HepG2 (cell line): ENCODE measurements around the gene ACSL1. TPM values are rescaled to one million over a fixed set of nuclear protein-coding genes. Genes with fewer than 3 reads are reported as not detected.
A peak's percentile ranks its signal among the peaks of the same experiment; 100 is the strongest.

Source experiments
- ATAC-seq: fragments of 200-7000 bp; cut with Tn5 transposase; 3 replicates; pipeline ENCODE4 v1.9.1; 2020; ENCODE audit warnings: mild to moderate bottlenecking, moderate library complexity
- BruUV-seq: library from RNA; stranded (reverse); fragments of 400-500 nt; replicated peaks from 2 replicates; lab custom pipeline; 2021; lab: Mats Ljungman, UMichigan
- CTCF ChIA-PET: fragments of 300-600 bp; formaldehyde crosslinking; extraction: SDS; loops from one replicate; lab custom pipeline; 2021; ENCODE audit warnings: low total read pairs, inconsistent platforms, low intra/inter-chr PET ratio; lab: Yijun Ruan, JAX
- POLR2A ChIA-PET: fragments of 350-600 bp; sonication (Branson Sonifier 250); formaldehyde crosslinking; loops from one replicate; lab custom pipeline; 2020; ENCODE audit warnings: antibody characterized with exemption, inconsistent platforms; lab: Yijun Ruan, JAX
- DNase-seq: peaks from one replicate; pipeline ENCODE4 v3.0.0-alpha.2; 2015; ENCODE audit warnings: low spot score
- FAIRE-seq: peaks from 3 replicates; lab custom pipeline; 2011; peaks lifted over from hg19 to GRCh38; lab: Jason Lieb, UNC
- H2AFZ ChIP-seq: one replicate; pipeline ENCODE4 v1.6.1; 2011; ENCODE audit warnings: low read length, inconsistent platforms
- H3K27ac ChIP-seq: fragments of 300-600 bp; 3 replicates; pipeline ENCODE4 v1.8.0; 2011; ENCODE audit warnings: mixed run types, mild to moderate bottlenecking, mixed read lengths, low read length, inconsistent platforms; ENCODE audit not compliant: insufficient read depth; ENCODE audit errors: extremely low read length
- H3K27me3 ChIP-seq, 2 experiments: fragments of 200-600 bp in 1 of 2; 2 replicates in 1 of 2; 3 replicates in 1 of 2; pipeline versions ENCODE4 v1.6.0 to v1.8.0; 2011; ENCODE audit warnings: low read length in 2 of 2, mild to moderate bottlenecking in 2 of 2, moderate library complexity in 2 of 2, inconsistent platforms in 1 of 2; ENCODE audit not compliant: insufficient read depth in 2 of 2, control insufficient read depth in 1 of 2
- H3K36me3 ChIP-seq, 2 experiments: fragments of 200-600 bp in 1 of 2; replicated peaks in 1 of 2; 2 replicates in 1 of 2; 3 replicates in 1 of 2; pipeline versions ENCODE4 v1.5.1 to v1.8.0; 2011; ENCODE audit warnings: low read length in 2 of 2, inconsistent platforms in 1 of 2; ENCODE audit not compliant: insufficient read depth in 2 of 2, control insufficient read depth in 1 of 2
- H3K4me1 ChIP-seq: 2 replicates; pipeline ENCODE4 v1.5.1; 2012; ENCODE audit warnings: low read length, inconsistent platforms; ENCODE audit not compliant: insufficient read depth
- H3K4me2 ChIP-seq: 2 replicates; pipeline ENCODE4 v1.6.0; 2011; ENCODE audit warnings: low read depth, low read length, inconsistent platforms
- H3K4me3 ChIP-seq, 3 experiments: fragments of 200-600 bp in 1 of 3; sonication (generic), shearing (Covaris generic) in 1 of 3; replicated peaks in 1 of 3; 2 replicates each; pipeline ENCODE4 v1.5.1; 2011 to 2016; ENCODE audit warnings: low read length in 3 of 3, inconsistent platforms in 2 of 3, low read depth in 2 of 3, mild to moderate bottlenecking in 2 of 3, control low read depth in 1 of 3, mixed read lengths in 1 of 3; ENCODE audit not compliant: insufficient read depth in 1 of 3
- H3K79me2 ChIP-seq: one replicate; pipeline ENCODE4 v1.6.1; 2011; ENCODE audit warnings: low read length, inconsistent platforms; ENCODE audit not compliant: insufficient read depth
- H3K9ac ChIP-seq: 2 replicates; pipeline ENCODE4 v1.6.0; 2011; ENCODE audit warnings: mild to moderate bottlenecking, low read depth, low read length, inconsistent platforms; ENCODE audit not compliant: insufficient read depth
- H3K9me3 ChIP-seq: 2 replicates; pipeline ENCODE4 v1.5.1; 2012; ENCODE audit warnings: mild to moderate bottlenecking, low read length
- H4K20me1 ChIP-seq: 2 replicates; pipeline ENCODE4 v1.6.0; 2011; ENCODE audit warnings: inconsistent platforms, mild to moderate bottlenecking, low read length, moderate library complexity; ENCODE audit not compliant: insufficient read depth
- BRD4 ChIP-seq: sonication (generic); formaldehyde crosslinking; IDR thresholded peaks from 2 replicates; pipeline ENCODE4 v1.4.0; 2020; ENCODE audit warnings: missing genetic modification reagents
- CREB1 ChIP-seq, 2 experiments: fragments of 450-650 bp in 1 of 2; IDR thresholded peaks; 2 replicates each; pipeline ENCODE4 v1.6.1; 2016 to 2017; ENCODE audit warnings: control low read depth in 1 of 2, mild to moderate bottlenecking in 1 of 2, missing compliant biosample characterization in 1 of 2, missing genetic modification characterization in 1 of 2
- FIP1L1 ChIP-seq: fragments of 200-400 bp; formaldehyde crosslinking; IDR thresholded peaks from 2 replicates; pipeline ENCODE4 v1.6.1; 2018; ENCODE audit warnings: low read depth, mild to moderate bottlenecking, low read length, moderate library complexity, borderline replicate concordance; ENCODE audit not compliant: insufficient read depth
- FOSL1 ChIP-seq: sonication (generic); formaldehyde crosslinking; IDR thresholded peaks from 2 replicates; pipeline ENCODE4 v1.9.0; 2021; ENCODE audit warnings: missing genetic modification reagents, borderline replicate concordance
- HIVEP1 ChIP-seq: sonication (generic); formaldehyde crosslinking; IDR thresholded peaks from 2 replicates; pipeline ENCODE4 v1.4.0; 2020; ENCODE audit warnings: mild to moderate bottlenecking, missing genetic modification reagents
- HMG20A ChIP-seq: IDR thresholded peaks from 2 replicates; pipeline ENCODE4 v1.6.1; 2016; ENCODE audit warnings: borderline replicate concordance
- MXD1 ChIP-seq: sonication (generic); formaldehyde crosslinking; IDR thresholded peaks from 2 replicates; pipeline ENCODE4 v1.4.0; 2020; ENCODE audit warnings: mild to moderate bottlenecking, missing genetic modification reagents
- PHF21A ChIP-seq: sonication (generic); formaldehyde crosslinking; IDR thresholded peaks from 2 replicates; pipeline ENCODE4 v1.5.0; 2020; ENCODE audit warnings: mild to moderate bottlenecking, missing genetic modification reagents
- TOPORS ChIP-seq: sonication (generic); formaldehyde crosslinking; IDR thresholded peaks from 2 replicates; pipeline ENCODE4 v1.8.0; 2023; ENCODE audit warnings: mild to moderate bottlenecking, missing genetic modification reagents
- ZGPAT ChIP-seq: IDR thresholded peaks from 2 replicates; pipeline ENCODE4 v1.6.1; 2016; ENCODE audit warnings: mild to moderate bottlenecking
- ZMYM2 ChIP-seq: sonication (generic); formaldehyde crosslinking; IDR thresholded peaks from 2 replicates; pipeline ENCODE4 v1.8.0; 2022; ENCODE audit warnings: mild to moderate bottlenecking, missing genetic modification reagents
- ZNF205 ChIP-seq: IDR thresholded peaks from 2 replicates; pipeline ENCODE4 v1.6.1; 2018; ENCODE audit warnings: missing biosample characterization, missing genetic modification reagents
- ZNF24 ChIP-seq: fragments of 450-650 bp; IDR thresholded peaks from 2 replicates; pipeline ENCODE4 v1.6.1; 2017; ENCODE audit warnings: antibody characterized with exemption, mild to moderate bottlenecking
- ZNF691 ChIP-seq: sonication (generic); formaldehyde crosslinking; IDR thresholded peaks from 2 replicates; pipeline ENCODE4 v1.4.0; 2020; ENCODE audit warnings: missing genetic modification reagents, low read depth, mild to moderate bottlenecking, borderline replicate concordance
- ZNF891 ChIP-seq: sonication (generic); formaldehyde crosslinking; IDR thresholded peaks from 2 replicates; pipeline ENCODE4 v1.5.0; 2020; ENCODE audit warnings: mild to moderate bottlenecking, missing genetic modification reagents
- WGBS: methylation state at CpG from one replicate; pipeline ENCODE4 v1.1.6; 2017; ENCODE audit warnings: low lambda C conversion rate; 5-methylcytosine and 5-hydroxymethylcytosine counted together
- in situ Hi-C: cut with HindIII; loops from 2 replicates; pipeline ENCODE4 v1.10.0; 2017; ENCODE audit warnings: low pct_unique_long_range_greater_than_20kb; ENCODE audit not compliant: extremely low pct_ligation_motif_present
- intact Hi-C: fragments of 100-400 bp; cut with micrococcal nuclease; formaldehyde crosslinking; loops from one replicate; pipeline ENCODE4 v1.10.0; 2022; ENCODE audit not compliant: unreplicated experiment
- polyA plus RNA-seq, 8 experiments: library from polyadenylated mRNA; depleted of rRNA in 3 of 8; stranded (reverse) in 7 of 8; unstranded in 1 of 8; fragments of >200 nt; fragmentation: Illumina TruSeq in 4 of 8; extraction: Trizol in 4 of 8; gene quantifications; 2 replicates each; pipeline versions ENCODE4 v1.2.1 to v1.2.3, GENCODE V29; 2011 to 2016; ENCODE audit warnings: low read depth in 4 of 8, missing spikeins in 1 of 8, mixed read lengths in 1 of 8; ENCODE audit not compliant: insufficient read depth in 1 of 8
- total RNA-seq, 5 experiments: library from RNA; depleted of rRNA; stranded (reverse); fragments of >200 nt; fragmentation: Illumina TruSeq; extraction: Trizol; gene quantifications; 2 replicates each; pipeline ENCODE4 v1.2.3, GENCODE V29; 2016; ENCODE audit warnings: low read depth in 1 of 5

ACSL1 gene
- total and polyA plus RNA-seq, 2 of the 13 experiments (the other 11 are each of a cell fraction or from before 2014, with no cell fraction given) = 10.0 to 29.8 TPM

- no peaks in the 10 kb centered on the region for H3K9me3 ChIP-seq
- no peak for FAIRE-seq
- H3K27ac ChIP-seq = no peak overlapping the region
- H3K4me2 ChIP-seq = peak overlapping the region; percentile 62; the same call in 1 of the 2 replicates
- ChIA-PET CTCF (no interaction called here), POLR2A (interaction anchor here (1.1 to 1.6 kb wide), 2 partner anchors 12 to 19 kb away, joined by 3 to 5 read pairs; no protein-coding TSS in a partner anchor)
- no peaks in the 10 kb centered on the region for H4K20me1 ChIP-seq
- intact Hi-C loops (loop anchor here (5.0 kb wide), 1 partner anchor 156 kb away; no protein-coding TSS in a partner anchor), in situ Hi-C loops (loop anchor here (10.0 kb wide), 1 partner anchor 82 kb away; no protein-coding TSS in a partner anchor)
- peak overlapping the region in 1 of 3 experiments; percentile 58; a peak in 2 of 6 replicates for H3K4me3 ChIP-seq
- peak; percentile 6; the same call in 1 of the 3 replicates for ATAC-seq
- no peak overlapping the region for H3K9ac ChIP-seq
- 78% methylated on average over 13 of the region's 15 CpGs for WGBS
- DNase-seq = no peak
- no peaks in the 10 kb centered on the region for H3K36me3 ChIP-seq
- H3K27me3 ChIP-seq = peaks cover 0 to 3% of the 10 kb centered on the region in 2 experiments; a peak in 1 of 5 replicates
- H3K4me1 ChIP-seq = peaks cover 38% of the 10 kb centered on the region
- no peak overlapping the region for H2AFZ ChIP-seq
- peaks cover 6% of the 10 kb centered on the region for H3K79me2 ChIP-seq
- no TSS peak for BruUV-seq
- TF ChIP-seq ZNF205 (CRISPR knock-in tag) (no peak), ZNF24 (no peak), FIP1L1 (no peak), ZMYM2 (CRISPR knock-in tag) (no peak), BRD4 (CRISPR knock-in tag) (no peak), PHF21A (CRISPR knock-in tag) (no peak), FOSL1 (no peak), TOPORS (CRISPR knock-in tag) (no peak), HMG20A (CRISPR knock-in tag) (no peak), ZNF891 (CRISPR knock-in tag) (no peak), ZNF691 (CRISPR knock-in tag) (no peak), ZGPAT (CRISPR knock-in tag) (0 out of 2 replicates have a peak, but pooled peaks have one; percentile 6), MXD1 (CRISPR knock-in tag) (0 out of 2 replicates have a peak, but pooled peaks have one; percentile 7), CREB1 (IDR thresholded peaks at IDR 0.05) (no peak), CREB1 (CRISPR knock-in tag; IDR thresholded peaks at IDR 0.05) (no peak), HIVEP1 (0 out of 2 replicates have a peak, but pooled peaks have one; percentile 3)
These were observed 1.0 kb upstream of the ACSL1 start for GRCh38 chr4:184826691-184827270.
